ENCODE results near the gene DDX49.
"Not testable (repeated sequence)": the region's sequence is repeated elsewhere in the genome, so short reads cannot be mapped to it uniquely, and the experiment has no call there.

DDX49 gene

GRCh38 chr19:18948075-18948975 lies 28.8 kb downstream of the DDX49 start:
- H3K36me3 ChIP-seq (ENCODE audit: control insufficient read depth, insufficient read depth, low read length) = peaks cover 3% of the 10 kb centered on the region
- 79 to 94% methylated on average over 11 to 14 of the region's 15 CpGs for WGBS, 2 experiments (ENCODE audit: insufficient coverage in 2 of 2)
- no peak overlapping the region for H3K4me3 ChIP-seq (ENCODE audit: extremely low read depth, insufficient read depth, low read length, poor library complexity, severe bottlenecking)
- H3K4me1 ChIP-seq (ENCODE audit: control insufficient read depth, insufficient read depth, low read length, poor library complexity, severe bottlenecking) = no peaks in the 10 kb centered on the region
- no peak overlapping the region for H3K27ac ChIP-seq (ENCODE audit: low read depth, low read length, severe bottlenecking)
- no peaks in the 10 kb centered on the region for H3K9me3 ChIP-seq (ENCODE audit: control insufficient read depth, low read length)

- WGBS, 2 experiments (ENCODE audit: insufficient coverage in 2 of 2) = 85 to 92% methylated on average over 5 of the region's 5 CpGs
- Histone ChIP-seq H3K9me3 (ENCODE audit: control insufficient read depth, low read length) (no peaks in the 10 kb centered on the region), H3K4me3 (ENCODE audit: extremely low read depth, insufficient read depth, low read length, poor library complexity, severe bottlenecking) (no peak overlapping the region), H3K27ac (ENCODE audit: low read depth, low read length, severe bottlenecking) (no peak overlapping the region), H3K36me3 (ENCODE audit: control insufficient read depth, insufficient read depth, low read length) (peaks cover 3% of the 10 kb centered on the region), H3K4me1 (ENCODE audit: control insufficient read depth, insufficient read depth, low read length, poor library complexity, severe bottlenecking) (no peaks in the 10 kb centered on the region)
Observed at GRCh38 chr19:18948976-18949356, 29.5 kb downstream of the DDX49 start.

GRCh38 chr19:18949858-18950257 lies 30.3 kb downstream of the DDX49 start:
- WGBS, 2 experiments (ENCODE audit: insufficient coverage in 2 of 2) = 83 to 96% methylated on average over 1 to 3 of the region's 3 CpGs
- no peaks in the 10 kb centered on the region for H3K4me1 ChIP-seq (ENCODE audit: control insufficient read depth, insufficient read depth, low read length, poor library complexity, severe bottlenecking)
- no peaks in the 10 kb centered on the region for H3K9me3 ChIP-seq (ENCODE audit: control insufficient read depth, low read length)
- H3K27ac ChIP-seq (ENCODE audit: low read depth, low read length, severe bottlenecking) = no peak overlapping the region
- H3K4me3 ChIP-seq (ENCODE audit: extremely low read depth, insufficient read depth, low read length, poor library complexity, severe bottlenecking) = no peak overlapping the region
- H3K36me3 ChIP-seq (ENCODE audit: control insufficient read depth, insufficient read depth, low read length) = peaks cover 3% of the 10 kb centered on the region

- Histone ChIP-seq H3K4me3 (ENCODE audit: extremely low read depth, insufficient read depth, low read length, poor library complexity, severe bottlenecking) (no peak overlapping the region), H3K36me3 (ENCODE audit: control insufficient read depth, insufficient read depth, low read length) (no peaks in the 10 kb centered on the region), H3K4me1 (ENCODE audit: control insufficient read depth, insufficient read depth, low read length, poor library complexity, severe bottlenecking) (no peaks in the 10 kb centered on the region), H3K27ac (ENCODE audit: low read depth, low read length, severe bottlenecking) (no peak overlapping the region), H3K9me3 (ENCODE audit: control insufficient read depth, low read length) (no peaks in the 10 kb centered on the region)
- WGBS, 2 experiments (ENCODE audit: insufficient coverage in 2 of 2) = 84 to 86% methylated on average over 6 to 7 of the region's 7 CpGs
Observed at GRCh38 chr19:18951721-18952281, 32.3 kb downstream of the DDX49 start.

GRCh38 chr19:18952364-18953003 lies 33.0 kb downstream of the DDX49 start:
- 85 to 87% methylated on average over 13 to 17 of the region's 17 CpGs for WGBS, 2 experiments (ENCODE audit: insufficient coverage in 2 of 2)
- not testable (repeated sequence) for H3K4me3 ChIP-seq (ENCODE audit: extremely low read depth, insufficient read depth, low read length, poor library complexity, severe bottlenecking); H3K4me1 ChIP-seq (ENCODE audit: control insufficient read depth, insufficient read depth, low read length, poor library complexity, severe bottlenecking); H3K9me3 ChIP-seq (ENCODE audit: control insufficient read depth, low read length); H3K27ac ChIP-seq (ENCODE audit: low read depth, low read length, severe bottlenecking); H3K36me3 ChIP-seq (ENCODE audit: control insufficient read depth, insufficient read depth, low read length)

- WGBS, 2 experiments (ENCODE audit: insufficient coverage in 2 of 2) = 72 to 89% methylated on average over 3 of the region's 3 CpGs
- no peaks in the 10 kb centered on the region for H3K4me1 ChIP-seq (ENCODE audit: control insufficient read depth, insufficient read depth, low read length, poor library complexity, severe bottlenecking)
- H3K4me3 ChIP-seq (ENCODE audit: extremely low read depth, insufficient read depth, low read length, poor library complexity, severe bottlenecking) = no peak overlapping the region
Observed at GRCh38 chr19:18954094-18954493, 34.6 kb downstream of the DDX49 start.

GRCh38 chr19:18955042-18955441 lies 35.5 kb downstream of the DDX49 start:
- Histone ChIP-seq H3K27ac (ENCODE audit: low read depth, low read length, severe bottlenecking) (no peak overlapping the region), H3K4me1 (ENCODE audit: control insufficient read depth, insufficient read depth, low read length, poor library complexity, severe bottlenecking) (no peaks in the 10 kb centered on the region), H3K4me3 (ENCODE audit: extremely low read depth, insufficient read depth, low read length, poor library complexity, severe bottlenecking) (no peak overlapping the region), H3K36me3 (ENCODE audit: control insufficient read depth, insufficient read depth, low read length) (no peaks in the 10 kb centered on the region), H3K9me3 (ENCODE audit: control insufficient read depth, low read length) (no peaks in the 10 kb centered on the region)
- 89 to 92% methylated on average over 2 of the region's 2 CpGs for WGBS, 2 experiments (ENCODE audit: insufficient coverage in 2 of 2)

More at GRCh38 chr19:18954094-18954493, 34.6 kb downstream of the DDX49 start:
- Histone ChIP-seq H3K9me3 (ENCODE audit: control insufficient read depth, low read length) (no peaks in the 10 kb centered on the region), H3K27ac (ENCODE audit: low read depth, low read length, severe bottlenecking) (no peak overlapping the region), H3K36me3 (ENCODE audit: control insufficient read depth, insufficient read depth, low read length) (no peaks in the 10 kb centered on the region)

- Histone ChIP-seq H3K36me3 (ENCODE audit: control insufficient read depth, insufficient read depth, low read length) (no peaks in the 10 kb centered on the region), H3K9me3 (ENCODE audit: control insufficient read depth, low read length) (no peaks in the 10 kb centered on the region), H3K4me1 (ENCODE audit: control insufficient read depth, insufficient read depth, low read length, poor library complexity, severe bottlenecking) (no peaks in the 10 kb centered on the region), H3K27ac (ENCODE audit: low read depth, low read length, severe bottlenecking) (no peak overlapping the region), H3K4me3 (ENCODE audit: extremely low read depth, insufficient read depth, low read length, poor library complexity, severe bottlenecking) (no peak overlapping the region)
- 84 to 91% methylated on average over 3 to 4 of the region's 4 CpGs for WGBS, 2 experiments (ENCODE audit: insufficient coverage in 2 of 2)
Observed at GRCh38 chr19:18960370-18960769, 40.9 kb downstream of the DDX49 start.

- no peaks in the 10 kb centered on the region for H3K36me3 ChIP-seq (ENCODE audit: control insufficient read depth, insufficient read depth, low read length)
- no peak overlapping the region for H3K4me3 ChIP-seq (ENCODE audit: extremely low read depth, insufficient read depth, low read length, poor library complexity, severe bottlenecking)
- H3K4me1 ChIP-seq (ENCODE audit: control insufficient read depth, insufficient read depth, low read length, poor library complexity, severe bottlenecking) = no peaks in the 10 kb centered on the region
- WGBS, 2 experiments (ENCODE audit: insufficient coverage in 2 of 2) = 24 to 29% methylated on average over 20 to 25 of the region's 26 CpGs
- no peaks in the 10 kb centered on the region for H3K9me3 ChIP-seq (ENCODE audit: control insufficient read depth, low read length)
- no peak overlapping the region for H3K27ac ChIP-seq (ENCODE audit: low read depth, low read length, severe bottlenecking)
Observed at GRCh38 chr19:18961767-18962620, 42.5 kb downstream of the DDX49 start.

- Histone ChIP-seq H3K4me1 (ENCODE audit: control insufficient read depth, insufficient read depth, low read length, poor library complexity, severe bottlenecking) (peaks cover 6% of the 10 kb centered on the region), H3K4me3 (ENCODE audit: extremely low read depth, insufficient read depth, low read length, poor library complexity, severe bottlenecking) (no peak overlapping the region), H3K36me3 (ENCODE audit: control insufficient read depth, insufficient read depth, low read length) (no peaks in the 10 kb centered on the region), H3K9me3 (ENCODE audit: control insufficient read depth, low read length) (no peaks in the 10 kb centered on the region), H3K27ac (ENCODE audit: low read depth, low read length, severe bottlenecking) (no peak overlapping the region)
- 85 to 93% methylated on average over 4 of the region's 9 CpGs for WGBS, 2 experiments (ENCODE audit: insufficient coverage in 2 of 2)
Observed at GRCh38 chr19:18964121-18964520, 44.6 kb downstream of the DDX49 start.
